Measurements from ENCODE around the gene DIAPH2.

DNA sequence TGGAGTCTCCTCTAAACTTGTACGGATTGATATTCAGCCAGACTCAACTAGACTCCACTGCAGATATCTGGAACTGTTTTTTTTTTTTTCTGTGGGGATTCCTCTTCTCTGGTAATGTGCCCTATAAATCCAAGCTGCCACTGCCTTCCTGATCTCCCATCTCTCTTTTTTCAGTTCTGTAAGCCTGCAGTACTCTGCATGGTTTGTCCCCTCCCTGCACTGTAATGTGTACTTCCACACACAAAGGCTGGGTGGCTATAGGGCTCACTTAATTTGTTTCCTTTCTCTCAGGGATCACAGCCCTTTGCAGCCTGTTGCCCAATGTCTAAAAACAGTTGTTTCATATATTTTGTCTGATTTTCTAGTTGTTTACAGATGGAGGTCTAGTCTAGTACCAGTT lies 114.3 kb downstream of the DIAPH2 start:
- TF ChIP-seq POLR2A (IDR thresholded peaks at IDR 0.05), result no peak
- TF ChIP-seq, protein P1, sequence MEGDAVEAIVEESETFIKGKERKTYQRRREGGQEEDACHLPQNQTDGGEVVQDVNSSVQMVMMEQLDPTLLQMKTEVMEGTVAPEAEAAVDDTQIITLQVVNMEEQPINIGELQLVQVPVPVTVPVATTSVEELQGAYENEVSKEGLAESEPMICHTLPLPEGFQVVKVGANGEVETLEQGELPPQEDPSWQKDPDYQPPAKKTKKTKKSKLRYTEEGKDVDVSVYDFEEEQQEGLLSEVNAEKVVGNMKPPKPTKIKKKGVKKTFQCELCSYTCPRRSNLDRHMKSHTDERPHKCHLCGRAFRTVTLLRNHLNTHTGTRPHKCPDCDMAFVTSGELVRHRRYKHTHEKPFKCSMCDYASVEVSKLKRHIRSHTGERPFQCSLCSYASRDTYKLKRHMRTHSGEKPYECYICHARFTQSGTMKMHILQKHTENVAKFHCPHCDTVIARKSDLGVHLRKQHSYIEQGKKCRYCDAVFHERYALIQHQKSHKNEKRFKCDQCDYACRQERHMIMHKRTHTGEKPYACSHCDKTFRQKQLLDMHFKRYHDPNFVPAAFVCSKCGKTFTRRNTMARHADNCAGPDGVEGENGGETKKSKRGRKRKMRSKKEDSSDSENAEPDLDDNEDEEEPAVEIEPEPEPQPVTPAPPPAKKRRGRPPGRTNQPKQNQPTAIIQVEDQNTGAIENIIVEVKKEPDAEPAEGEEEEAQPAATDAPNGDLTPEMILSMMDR (IDR thresholded peaks at IDR 0.05), result no peak
